ENCODE results near the gene SLC41A1. TPM values are rescaled to one million over a fixed set of nuclear protein-coding genes. Genes with fewer than 3 reads are reported as not detected.
A peak's percentile ranks its signal among the peaks of the same experiment; 100 is the strongest.

SLC41A1 gene
- total RNA-seq, 1 donor from 2014 or later, result 12.0 TPM

DNA sequence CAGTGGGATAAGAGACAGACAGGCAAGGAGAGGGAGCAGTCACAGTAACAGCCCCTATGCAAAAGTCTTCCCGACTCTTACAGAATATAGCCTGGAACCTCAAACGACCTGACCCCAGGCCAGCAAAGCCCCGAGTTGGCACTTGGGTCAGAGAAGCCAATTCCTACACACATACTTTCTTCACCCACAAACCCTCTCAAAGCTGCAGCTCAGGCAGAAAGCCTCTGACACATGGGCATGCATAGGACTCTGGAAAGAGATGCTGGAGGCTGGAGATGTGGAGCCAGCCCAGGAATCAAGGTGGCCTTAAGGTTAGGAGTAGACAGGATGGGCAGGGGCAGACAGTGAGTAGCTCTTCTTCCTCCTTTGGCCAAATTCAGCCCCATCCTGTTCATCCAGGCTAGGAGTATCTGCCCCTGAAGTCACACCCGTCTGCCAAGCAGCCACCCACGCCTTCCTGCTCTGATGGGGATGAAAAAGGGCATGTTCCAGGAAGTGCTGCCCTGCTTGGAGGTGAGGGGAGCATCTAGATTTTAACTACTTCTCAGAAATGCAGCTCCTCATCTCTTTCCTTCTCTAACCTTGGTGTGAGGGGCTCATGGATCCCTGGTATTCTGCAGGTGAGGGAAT is 7.8 kb downstream of the SLC41A1 start:
- Histone ChIP-seq H3K4me1 (ENCODE audit: control insufficient read depth in 3 of 3, insufficient read depth in 3 of 3, low read length in 3 of 3) (peaks cover 44 to 65% (median 57%) of the 10 kb centered on the region in 3 donors), H3K9me3 (ENCODE audit: control insufficient read depth in 3 of 3, low read length in 3 of 3) (no peaks in the 10 kb centered on the region), H3K27me3 (ENCODE audit: control insufficient read depth in 3 of 3, insufficient read depth in 3 of 3, low read length in 3 of 3) (no peaks in the 10 kb centered on the region), H3K36me3 (ENCODE audit: control insufficient read depth in 3 of 3, insufficient read depth in 3 of 3, low read length in 3 of 3) (peaks cover 7 to 36% (median 8%) of the 10 kb centered on the region in 3 donors), H3K9ac (ENCODE audit: low read depth in 1 of 3, low read length in 3 of 3) (peak overlapping the region in 2 of 3 donors; percentile 7 to 54), H3K27ac (ENCODE audit: low read depth, low read length) (no peak overlapping the region), H3K4me3 (ENCODE audit: low read length in 3 of 3) (peak overlapping the region in 1 of 3 donors; percentile 35)

DNA sequence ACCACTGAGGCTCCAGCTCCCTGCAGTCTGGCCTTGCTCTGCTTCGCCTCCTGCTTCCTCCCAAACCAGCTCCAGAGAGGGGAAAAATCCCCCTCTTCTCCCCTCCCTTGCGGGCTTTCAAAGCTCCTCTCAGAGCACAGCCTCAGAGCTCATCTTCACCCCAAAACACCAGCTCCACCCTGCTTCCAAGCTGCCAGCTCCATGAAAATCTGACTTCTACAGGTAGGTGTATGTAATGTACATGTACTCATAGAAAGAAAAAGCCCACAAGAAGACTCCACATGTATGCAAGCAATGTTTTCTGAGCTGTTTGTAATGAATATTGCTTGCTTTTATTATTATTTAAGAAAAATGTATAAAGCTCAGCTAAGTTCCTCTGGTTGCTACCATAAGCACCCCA is 8.4 kb downstream of the SLC41A1 start:
- Histone ChIP-seq H3K4me3 (ENCODE audit: low read length in 3 of 3) (no peak overlapping the region), H3K9me3 (ENCODE audit: control insufficient read depth in 3 of 3, low read length in 3 of 3) (no peaks in the 10 kb centered on the region), H3K27me3 (ENCODE audit: control insufficient read depth in 3 of 3, insufficient read depth in 3 of 3, low read length in 3 of 3) (no peaks in the 10 kb centered on the region), H3K9ac (ENCODE audit: low read depth in 1 of 3, low read length in 3 of 3) (peak overlapping the region in 1 of 3 donors; percentile 8), H3K4me1 (ENCODE audit: control insufficient read depth in 3 of 3, insufficient read depth in 3 of 3, low read length in 3 of 3) (peaks cover 38 to 59% (median 52%) of the 10 kb centered on the region in 3 donors), H3K36me3 (ENCODE audit: control insufficient read depth in 3 of 3, insufficient read depth in 3 of 3, low read length in 3 of 3) (peaks cover 9 to 36% (median 13%) of the 10 kb centered on the region in 3 donors), H3K27ac (ENCODE audit: low read depth, low read length) (no peak overlapping the region)

DNA sequence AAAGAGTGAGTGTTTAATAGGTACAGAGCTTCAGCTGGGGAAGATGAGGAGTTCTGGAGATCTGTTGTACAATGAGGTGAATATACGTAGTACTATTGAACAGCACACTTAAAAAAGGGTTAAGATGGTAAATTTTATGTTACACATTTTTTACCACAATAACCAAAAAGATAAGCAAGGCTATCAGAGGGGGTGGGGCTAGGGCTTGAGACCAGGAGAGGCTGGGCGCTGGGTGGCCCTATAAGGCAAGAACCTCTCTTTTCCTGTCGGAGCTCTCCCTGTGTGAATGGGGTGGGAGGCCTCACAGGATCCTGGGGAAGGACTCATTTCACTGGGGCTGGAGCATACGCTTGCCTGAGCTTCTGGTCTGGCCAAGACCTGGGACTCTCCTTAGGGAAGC is 9.0 kb downstream of the SLC41A1 start:
- no peak overlapping the region for H3K4me3 ChIP-seq (ENCODE audit: low read length in 3 of 3)
- H3K27me3 ChIP-seq (ENCODE audit: control insufficient read depth in 3 of 3, insufficient read depth in 3 of 3, low read length in 3 of 3), result no peaks in the 10 kb centered on the region
- peaks cover 32 to 54% (median 45%) of the 10 kb centered on the region in 3 donors for H3K4me1 ChIP-seq (ENCODE audit: control insufficient read depth in 3 of 3, insufficient read depth in 3 of 3, low read length in 3 of 3)
- H3K27ac ChIP-seq (ENCODE audit: low read depth, low read length), result no peak overlapping the region
- no peak overlapping the region for H3K9ac ChIP-seq (ENCODE audit: low read depth in 1 of 3, low read length in 3 of 3)
- H3K36me3 ChIP-seq (ENCODE audit: control insufficient read depth in 3 of 3, insufficient read depth in 3 of 3, low read length in 3 of 3), result peaks cover 14 to 37% (median 19%) of the 10 kb centered on the region in 3 donors
- no peaks in the 10 kb centered on the region for H3K9me3 ChIP-seq (ENCODE audit: control insufficient read depth in 3 of 3, low read length in 3 of 3)

DNA sequence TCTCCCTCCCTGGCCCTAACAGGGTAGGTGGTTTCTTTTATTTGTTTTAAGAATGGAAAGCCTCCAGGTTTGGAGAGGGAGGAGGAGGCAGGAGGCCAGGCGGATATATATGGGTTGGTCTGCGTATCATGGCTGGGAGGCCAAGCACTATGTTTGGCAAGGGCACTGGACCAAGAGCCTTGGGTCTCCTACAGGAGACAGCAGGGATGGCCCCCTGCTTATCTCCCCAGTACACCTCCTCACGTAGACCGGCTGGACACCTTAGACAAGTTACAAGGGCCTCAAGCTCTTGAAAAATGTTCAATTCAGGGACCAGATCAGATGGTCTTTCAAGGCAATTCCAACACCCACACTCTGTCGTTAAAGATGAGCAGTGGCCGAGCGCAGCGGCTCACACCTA is 10.9 kb downstream of the SLC41A1 start:
- no peak overlapping the region for H3K9ac ChIP-seq (ENCODE audit: low read depth in 1 of 3, low read length in 3 of 3)
- H3K27ac ChIP-seq (ENCODE audit: low read depth, low read length), result no peak overlapping the region
- H3K36me3 ChIP-seq (ENCODE audit: control insufficient read depth in 3 of 3, insufficient read depth in 3 of 3, low read length in 3 of 3), result peaks cover 32 to 51% (median 37%) of the 10 kb centered on the region in 3 donors
- H3K27me3 ChIP-seq (ENCODE audit: control insufficient read depth in 3 of 3, insufficient read depth in 3 of 3, low read length in 3 of 3), result no peaks in the 10 kb centered on the region
- H3K4me1 ChIP-seq (ENCODE audit: control insufficient read depth in 3 of 3, insufficient read depth in 3 of 3, low read length in 3 of 3), result peaks cover 21 to 41% (median 31%) of the 10 kb centered on the region in 3 donors
- H3K4me3 ChIP-seq (ENCODE audit: low read length in 3 of 3), result no peak overlapping the region
- no peaks in the 10 kb centered on the region for H3K9me3 ChIP-seq (ENCODE audit: control insufficient read depth in 3 of 3, low read length in 3 of 3)

DNA sequence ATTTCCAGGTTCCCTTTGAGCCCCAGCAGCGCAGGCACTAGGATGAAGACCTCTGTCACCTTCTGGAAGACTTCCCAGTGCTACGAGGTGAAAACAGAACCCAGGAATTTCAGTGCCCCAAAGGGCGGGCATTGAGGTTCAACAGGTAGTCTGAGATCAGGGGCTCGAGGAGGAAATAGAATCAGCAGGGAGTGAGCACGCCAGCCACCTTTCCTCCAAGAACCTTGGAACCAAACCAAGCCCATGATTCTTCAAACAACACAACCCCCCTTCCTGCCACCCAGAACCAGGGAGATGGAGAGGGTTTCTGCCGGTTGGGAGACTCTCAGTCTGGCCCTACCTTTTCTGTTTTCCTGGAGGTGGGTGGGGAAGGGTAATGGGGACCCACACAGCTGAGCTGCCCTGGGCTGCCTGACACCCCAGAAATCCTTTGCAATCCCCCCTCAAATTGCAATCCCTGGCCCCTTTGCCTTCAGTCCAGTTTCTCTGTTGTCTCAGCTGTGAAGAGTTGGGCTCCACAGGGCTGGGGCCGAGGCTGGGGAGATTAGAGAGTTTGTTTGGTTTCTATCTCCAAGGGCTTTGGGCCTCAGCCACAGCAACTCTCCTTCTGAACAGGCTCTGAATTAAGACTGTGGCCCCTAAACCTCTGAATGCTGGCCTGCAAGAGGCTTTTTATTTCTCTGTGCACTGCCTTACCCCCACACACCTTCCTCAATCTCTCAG is 11.9 kb downstream of the SLC41A1 start:
- no peaks in the 10 kb centered on the region for H3K27me3 ChIP-seq (ENCODE audit: control insufficient read depth in 3 of 3, insufficient read depth in 3 of 3, low read length in 3 of 3)
- H3K4me3 ChIP-seq (ENCODE audit: low read length in 3 of 3), result no peak overlapping the region
- H3K36me3 ChIP-seq (ENCODE audit: control insufficient read depth in 3 of 3, insufficient read depth in 3 of 3, low read length in 3 of 3), result peaks cover 42 to 56% (median 46%) of the 10 kb centered on the region in 3 donors
- no peak overlapping the region for H3K27ac ChIP-seq (ENCODE audit: low read depth, low read length)
- peaks cover 16 to 33% (median 24%) of the 10 kb centered on the region in 3 donors for H3K4me1 ChIP-seq (ENCODE audit: control insufficient read depth in 3 of 3, insufficient read depth in 3 of 3, low read length in 3 of 3)
- H3K9me3 ChIP-seq (ENCODE audit: control insufficient read depth in 3 of 3, low read length in 3 of 3), result no peaks in the 10 kb centered on the region
- peak overlapping the region in 1 of 3 donors; percentile 50 for H3K9ac ChIP-seq (ENCODE audit: low read depth in 1 of 3, low read length in 3 of 3)

DNA sequence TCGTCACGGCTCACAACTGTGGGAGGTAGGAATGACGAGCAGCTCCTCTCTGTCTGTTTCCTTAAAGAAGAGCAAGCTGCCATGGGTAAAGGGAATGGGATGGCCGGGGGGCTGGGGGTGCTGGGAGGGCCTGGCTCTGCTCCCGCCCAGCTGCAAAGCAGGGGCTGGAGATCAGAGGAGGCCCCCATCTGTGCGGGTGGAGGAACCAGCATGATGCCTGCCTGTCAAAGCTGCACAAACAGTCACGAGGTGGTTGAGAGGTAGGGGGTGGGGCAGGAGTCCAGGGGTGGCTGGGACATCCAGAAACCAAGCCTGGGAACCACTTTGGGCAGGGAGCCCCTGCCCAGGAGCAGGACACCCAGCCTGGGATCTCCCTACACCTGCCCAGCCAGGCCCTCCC is 12.6 kb downstream of the SLC41A1 start:
- H3K4me1 ChIP-seq (ENCODE audit: control insufficient read depth in 3 of 3, insufficient read depth in 3 of 3, low read length in 3 of 3), result peaks cover 9 to 26% (median 17%) of the 10 kb centered on the region in 3 donors
- no peak overlapping the region for H3K4me3 ChIP-seq (ENCODE audit: low read length in 3 of 3)
- H3K9ac ChIP-seq (ENCODE audit: low read depth in 1 of 3, low read length in 3 of 3), result no peak overlapping the region
- no peaks in the 10 kb centered on the region for H3K27me3 ChIP-seq (ENCODE audit: control insufficient read depth in 3 of 3, insufficient read depth in 3 of 3, low read length in 3 of 3)
- peaks cover 49 to 58% (median 53%) of the 10 kb centered on the region in 3 donors for H3K36me3 ChIP-seq (ENCODE audit: control insufficient read depth in 3 of 3, insufficient read depth in 3 of 3, low read length in 3 of 3)
- no peaks in the 10 kb centered on the region for H3K9me3 ChIP-seq (ENCODE audit: control insufficient read depth in 3 of 3, low read length in 3 of 3)
- H3K27ac ChIP-seq (ENCODE audit: low read depth, low read length), result no peak overlapping the region

DNA sequence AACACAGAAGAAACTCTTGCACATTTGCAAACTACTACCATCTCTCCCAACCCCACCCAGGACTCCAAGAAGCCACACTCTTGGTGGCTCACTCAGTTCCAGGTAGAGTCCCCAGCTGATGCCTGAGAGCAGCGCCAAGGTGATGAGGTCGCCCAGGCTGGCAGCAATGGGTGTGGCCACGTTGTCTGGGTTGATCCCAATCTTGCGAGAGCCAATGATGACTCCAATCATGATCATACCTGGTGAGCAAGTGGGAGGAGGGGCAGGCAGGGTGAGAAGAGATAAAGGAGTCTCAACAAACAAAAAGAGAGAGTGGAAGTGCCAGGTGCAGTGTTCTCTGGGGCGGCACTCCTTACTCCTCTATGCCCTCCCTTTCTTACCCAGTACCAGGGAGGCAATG is 14.4 kb downstream of the SLC41A1 start:
- no peak overlapping the region for H3K27ac ChIP-seq (ENCODE audit: low read depth, low read length)

DNA sequence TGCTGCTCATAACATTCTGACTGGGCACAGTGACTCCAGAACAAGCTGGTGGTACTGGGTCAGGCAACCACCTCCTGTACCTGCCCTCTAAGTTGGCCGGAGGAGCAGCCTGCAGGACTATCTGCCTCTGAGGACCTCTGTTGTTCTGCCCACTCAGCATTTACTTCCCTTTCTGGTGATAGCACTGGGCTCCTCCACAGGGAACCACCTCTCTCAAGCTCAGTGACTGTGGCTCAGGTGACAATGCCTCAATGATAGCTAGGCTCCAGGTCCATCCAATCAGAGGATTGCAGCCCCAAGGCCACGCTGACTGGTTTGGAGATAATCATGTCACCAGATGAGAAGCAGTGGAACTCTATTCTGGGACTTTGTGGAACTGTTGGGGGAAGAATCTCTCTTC is 15.8 kb downstream of the SLC41A1 start:
- H3K9me3 ChIP-seq (ENCODE audit: control insufficient read depth in 3 of 3, low read length in 3 of 3), result no peaks in the 10 kb centered on the region
- no peak overlapping the region for H3K9ac ChIP-seq (ENCODE audit: low read depth in 1 of 3, low read length in 3 of 3)
- H3K27ac ChIP-seq (ENCODE audit: low read depth, low read length), result no peak overlapping the region
- H3K36me3 ChIP-seq (ENCODE audit: control insufficient read depth in 3 of 3, insufficient read depth in 3 of 3, low read length in 3 of 3), result peaks cover 64 to 76% (median 72%) of the 10 kb centered on the region in 3 donors
- H3K27me3 ChIP-seq (ENCODE audit: control insufficient read depth in 3 of 3, insufficient read depth in 3 of 3, low read length in 3 of 3), result no peaks in the 10 kb centered on the region
- no peak overlapping the region for H3K4me3 ChIP-seq (ENCODE audit: low read length in 3 of 3)
- peaks cover 10 to 22% (median 14%) of the 10 kb centered on the region in 3 donors for H3K4me1 ChIP-seq (ENCODE audit: control insufficient read depth in 3 of 3, insufficient read depth in 3 of 3, low read length in 3 of 3)

More for the DNA sequence above, 14.4 kb downstream of the SLC41A1 start:
- Histone ChIP-seq H3K4me3 (ENCODE audit: low read length in 3 of 3) (no peak overlapping the region), H3K36me3 (ENCODE audit: control insufficient read depth in 3 of 3, insufficient read depth in 3 of 3, low read length in 3 of 3) (peaks cover 62 to 70% (median 66%) of the 10 kb centered on the region in 3 donors), H3K9me3 (ENCODE audit: control insufficient read depth in 3 of 3, low read length in 3 of 3) (no peaks in the 10 kb centered on the region), H3K4me1 (ENCODE audit: control insufficient read depth in 3 of 3, insufficient read depth in 3 of 3, low read length in 3 of 3) (peaks cover 4 to 11% (median 5%) of the 10 kb centered on the region in 3 donors), H3K9ac (ENCODE audit: low read depth in 1 of 3, low read length in 3 of 3) (no peak overlapping the region), H3K27me3 (ENCODE audit: control insufficient read depth in 3 of 3, insufficient read depth in 3 of 3, low read length in 3 of 3) (no peaks in the 10 kb centered on the region)

DNA sequence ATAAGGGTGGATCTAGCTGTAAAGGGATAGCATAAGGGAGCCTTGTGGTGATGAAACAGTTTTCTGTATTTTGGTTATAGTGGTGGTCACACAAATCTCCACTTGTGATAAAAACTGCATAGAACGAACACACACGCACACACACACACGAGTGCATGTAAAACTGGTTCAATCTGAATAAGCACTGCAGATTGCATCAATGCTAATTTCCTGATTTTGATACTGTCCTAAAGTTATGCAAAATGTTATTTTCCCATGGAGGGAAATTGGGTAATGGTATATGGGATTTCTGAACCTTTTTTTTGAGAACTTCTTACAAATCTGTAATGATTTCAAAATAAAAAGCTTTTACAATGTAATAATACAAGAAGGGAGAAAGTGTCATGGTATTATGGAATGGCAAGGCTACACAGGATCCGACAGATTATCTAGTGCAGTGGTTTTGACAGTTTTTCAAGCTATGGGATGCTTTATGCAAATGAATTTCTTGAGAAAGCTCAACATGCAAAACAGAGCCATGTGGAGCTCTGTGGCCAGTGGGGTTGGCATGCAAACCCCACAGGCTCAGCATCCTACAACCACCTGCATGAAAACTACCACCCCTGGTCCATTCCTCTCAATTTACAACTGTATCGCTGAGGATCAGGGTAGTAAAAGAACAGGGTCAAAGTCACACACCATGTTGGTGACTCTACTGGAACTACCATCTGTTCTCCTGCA is 18.8 kb downstream of the SLC41A1 start:
- Histone ChIP-seq H3K4me1 (ENCODE audit: control insufficient read depth in 3 of 3, insufficient read depth in 3 of 3, low read length in 3 of 3) (peaks cover 11 to 22% (median 11%) of the 10 kb centered on the region in 3 donors), H3K9ac (ENCODE audit: low read depth in 1 of 3, low read length in 3 of 3) (no peak overlapping the region), H3K36me3 (ENCODE audit: control insufficient read depth in 3 of 3, insufficient read depth in 3 of 3, low read length in 3 of 3) (peaks cover 73 to 79% (median 77%) of the 10 kb centered on the region in 3 donors), H3K4me3 (ENCODE audit: low read length in 3 of 3) (no peak overlapping the region), H3K27me3 (ENCODE audit: control insufficient read depth in 3 of 3, insufficient read depth in 3 of 3, low read length in 3 of 3) (no peaks in the 10 kb centered on the region), H3K27ac (ENCODE audit: low read depth, low read length) (no peak overlapping the region), H3K9me3 (ENCODE audit: control insufficient read depth in 3 of 3, low read length in 3 of 3) (no peaks in the 10 kb centered on the region)

All from skeletal muscle tissue (tissue), 4 donors.